Coronary artery (tissue), 2 donors: ENCODE data around the gene TTYH2.

Experiments used
- DNase-seq: peaks from one replicate; pipeline ENCODE4 v3.0.0-alpha.2; 2017; ENCODE audit warnings: low spot score
- H3K27ac ChIP-seq, 2 donors: fragments of 200-600 bp; sonication (generic); one replicate each; pipeline ENCODE4 v1.5.1; 2016 to 2019
- H3K4me3 ChIP-seq: fragments of 200-600 bp; sonication (generic); 2 replicates; pipeline ENCODE4 v1.5.1; 2016; ENCODE audit warnings: mild to moderate bottlenecking, moderate library complexity
- TF ChIP-seq, protein P1 (sequence below): fragments of 200-600 bp; sonication (generic); IDR thresholded peaks from one replicate; pipeline ENCODE4 v1.5.1; 2019; ENCODE audit warnings: antibody characterized with exemption

The TTYH2 gene

DNA sequence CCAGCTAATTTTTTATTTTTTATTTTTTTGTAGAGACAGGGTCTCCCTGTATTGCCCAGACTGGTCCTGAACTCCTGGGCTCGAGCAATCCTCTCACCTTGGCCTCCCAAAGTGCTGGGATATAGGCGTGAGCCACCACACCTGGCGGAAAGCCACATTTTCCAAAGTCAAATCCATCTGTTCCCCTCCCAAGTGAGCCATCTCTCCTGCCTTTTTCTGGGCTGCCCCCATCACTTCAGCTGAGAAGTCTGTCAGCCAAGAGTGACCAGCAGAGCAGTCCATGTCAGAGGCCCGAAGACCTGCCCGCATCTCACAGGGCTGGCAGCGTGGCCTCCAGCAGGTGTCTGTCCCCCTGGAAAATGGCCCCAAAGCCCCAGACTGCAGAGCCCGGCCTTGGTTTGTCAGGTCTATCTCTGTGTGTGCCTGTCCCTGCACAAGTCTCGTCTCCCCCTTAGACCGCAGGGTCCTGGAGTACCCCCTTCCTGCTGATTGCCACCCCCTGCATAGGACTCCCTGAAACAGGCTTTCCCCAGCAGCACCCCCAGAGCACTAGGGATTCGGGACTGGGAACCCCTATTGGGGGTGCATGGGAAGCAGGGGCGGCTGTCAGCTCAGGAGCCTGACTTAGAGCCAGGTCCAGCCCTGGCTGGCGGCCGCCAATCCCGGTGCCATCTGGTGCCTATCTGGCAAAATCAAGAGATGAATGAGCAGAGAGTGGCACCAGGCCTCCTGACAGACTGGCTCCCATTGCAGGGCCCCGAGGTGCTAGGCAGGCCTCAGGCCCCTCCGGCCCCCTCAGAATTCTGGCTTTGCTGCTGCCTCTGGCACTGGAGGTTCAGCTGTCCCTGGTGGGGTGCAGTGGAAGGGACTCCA lies 7.8 kb downstream of the TTYH2 start:
- Histone ChIP-seq H3K4me3 (no peak overlapping the region), H3K27ac (no peak overlapping the region)
- TF ChIP-seq, protein P1, sequence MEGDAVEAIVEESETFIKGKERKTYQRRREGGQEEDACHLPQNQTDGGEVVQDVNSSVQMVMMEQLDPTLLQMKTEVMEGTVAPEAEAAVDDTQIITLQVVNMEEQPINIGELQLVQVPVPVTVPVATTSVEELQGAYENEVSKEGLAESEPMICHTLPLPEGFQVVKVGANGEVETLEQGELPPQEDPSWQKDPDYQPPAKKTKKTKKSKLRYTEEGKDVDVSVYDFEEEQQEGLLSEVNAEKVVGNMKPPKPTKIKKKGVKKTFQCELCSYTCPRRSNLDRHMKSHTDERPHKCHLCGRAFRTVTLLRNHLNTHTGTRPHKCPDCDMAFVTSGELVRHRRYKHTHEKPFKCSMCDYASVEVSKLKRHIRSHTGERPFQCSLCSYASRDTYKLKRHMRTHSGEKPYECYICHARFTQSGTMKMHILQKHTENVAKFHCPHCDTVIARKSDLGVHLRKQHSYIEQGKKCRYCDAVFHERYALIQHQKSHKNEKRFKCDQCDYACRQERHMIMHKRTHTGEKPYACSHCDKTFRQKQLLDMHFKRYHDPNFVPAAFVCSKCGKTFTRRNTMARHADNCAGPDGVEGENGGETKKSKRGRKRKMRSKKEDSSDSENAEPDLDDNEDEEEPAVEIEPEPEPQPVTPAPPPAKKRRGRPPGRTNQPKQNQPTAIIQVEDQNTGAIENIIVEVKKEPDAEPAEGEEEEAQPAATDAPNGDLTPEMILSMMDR = no peak
- no peak for DNase-seq

DNA sequence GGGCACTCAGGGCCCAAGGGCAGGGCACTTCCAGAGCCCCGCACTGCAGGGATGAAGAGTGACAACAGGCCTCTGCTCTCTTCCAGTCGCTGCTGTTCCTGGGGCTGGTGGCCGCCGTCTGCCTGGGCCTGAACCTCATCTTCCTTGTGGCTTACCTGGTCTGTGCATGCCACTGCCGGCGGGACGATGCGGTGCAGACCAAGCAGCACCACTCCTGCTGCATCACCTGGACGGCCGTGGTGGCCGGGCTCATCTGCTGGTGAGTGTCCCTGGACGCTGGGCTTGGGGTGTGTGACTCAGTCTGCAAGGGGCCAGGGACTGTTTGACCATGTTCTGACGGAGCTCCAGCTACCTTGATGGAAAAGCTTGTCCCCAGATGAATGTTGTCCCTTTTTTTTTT lies 9.0 kb downstream of the TTYH2 start:
- no peak overlapping the region for H3K4me3 ChIP-seq
- TF ChIP-seq, protein P1 = no peak
- H3K27ac ChIP-seq = no peak overlapping the region
- no peak for DNase-seq

DNA sequence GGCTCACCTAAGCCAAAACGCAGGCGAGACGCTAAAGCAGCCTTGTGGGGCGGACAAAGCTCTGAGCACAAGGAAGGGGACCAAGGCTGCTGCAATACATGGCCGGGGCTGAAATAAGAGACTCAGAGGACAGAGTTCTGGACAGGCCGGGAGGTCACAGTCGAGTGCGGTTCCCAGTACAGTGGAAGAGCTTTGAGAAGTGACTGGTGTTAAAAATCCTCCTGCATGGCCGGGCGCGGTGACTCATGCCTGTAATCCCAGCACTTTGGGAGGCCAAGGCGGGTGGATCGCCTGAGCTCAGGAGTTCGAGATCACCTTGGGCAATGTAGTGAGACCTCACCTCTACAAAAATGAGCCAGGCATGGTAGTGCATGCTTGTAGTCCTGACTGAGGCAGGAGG lies 10.5 kb downstream of the TTYH2 start:
- TF ChIP-seq, protein P1 = no peak
- Histone ChIP-seq H3K27ac (no peak overlapping the region), H3K4me3 (no peak overlapping the region)
- no peak for DNase-seq

DNA sequence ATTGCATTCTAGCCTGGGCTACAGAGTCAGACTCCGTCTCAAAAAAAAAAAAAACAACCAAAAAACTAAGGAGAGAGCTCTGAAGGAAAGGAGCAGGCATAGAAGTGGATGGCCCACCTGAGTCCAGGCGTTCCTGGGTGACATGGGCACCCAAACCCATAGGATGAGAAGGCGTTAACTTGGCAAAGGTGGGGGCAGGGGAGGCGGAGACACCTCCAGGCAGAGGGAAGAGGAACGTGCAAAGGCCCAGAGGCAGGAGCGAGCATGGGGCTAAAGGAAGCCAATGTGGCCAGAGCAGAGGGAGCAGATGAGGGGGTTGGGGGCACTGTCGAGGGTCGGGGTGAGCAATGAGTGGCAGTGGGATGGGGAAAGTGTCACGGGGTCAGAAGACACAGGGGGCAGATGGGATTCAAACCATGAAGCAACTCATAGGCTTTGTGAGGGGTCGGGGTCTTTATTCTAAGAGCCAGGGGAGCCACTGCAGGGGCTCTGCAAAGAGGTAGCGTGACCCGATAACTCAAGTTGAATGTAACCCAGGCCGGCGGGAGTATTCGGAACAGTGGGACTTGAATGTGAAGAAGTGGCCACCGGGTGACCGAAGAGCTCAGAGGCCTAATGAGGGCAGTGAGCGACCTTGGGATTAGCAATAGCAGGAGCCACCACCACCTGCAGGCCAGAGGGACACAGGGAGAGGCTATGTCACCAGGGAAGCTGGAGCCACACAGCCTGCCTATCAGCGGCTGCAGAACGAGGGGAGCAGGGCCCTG lies 11.8 kb downstream of the TTYH2 start:
- Histone ChIP-seq H3K4me3 (no peak overlapping the region), H3K27ac (no peak overlapping the region)
- no peak for DNase-seq
- TF ChIP-seq, protein P1 = no peak

DNA sequence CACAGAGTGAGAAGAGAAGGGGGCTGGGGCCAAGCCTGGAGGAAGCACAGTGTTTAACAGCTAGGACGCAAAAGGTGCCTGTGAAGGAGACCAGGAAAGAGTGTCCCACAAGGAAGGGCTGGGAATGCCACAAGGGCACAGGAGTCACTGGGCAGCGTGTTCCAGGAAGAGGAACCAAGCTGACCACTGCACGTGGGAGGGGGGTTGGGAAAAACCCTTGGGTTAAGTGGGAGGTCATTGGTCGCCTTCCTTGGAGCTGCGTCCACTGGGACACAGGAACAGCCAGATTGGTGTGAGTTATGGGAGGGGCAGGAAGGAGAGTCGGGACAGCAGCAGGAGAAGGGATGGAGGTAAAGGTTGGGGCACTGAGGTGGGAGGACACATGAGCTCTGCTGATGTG lies 12.9 kb downstream of the TTYH2 start:
- DNase-seq = no peak
- Histone ChIP-seq H3K27ac (no peak overlapping the region), H3K4me3 (no peak overlapping the region)
- TF ChIP-seq, protein P1 = no peak

DNA sequence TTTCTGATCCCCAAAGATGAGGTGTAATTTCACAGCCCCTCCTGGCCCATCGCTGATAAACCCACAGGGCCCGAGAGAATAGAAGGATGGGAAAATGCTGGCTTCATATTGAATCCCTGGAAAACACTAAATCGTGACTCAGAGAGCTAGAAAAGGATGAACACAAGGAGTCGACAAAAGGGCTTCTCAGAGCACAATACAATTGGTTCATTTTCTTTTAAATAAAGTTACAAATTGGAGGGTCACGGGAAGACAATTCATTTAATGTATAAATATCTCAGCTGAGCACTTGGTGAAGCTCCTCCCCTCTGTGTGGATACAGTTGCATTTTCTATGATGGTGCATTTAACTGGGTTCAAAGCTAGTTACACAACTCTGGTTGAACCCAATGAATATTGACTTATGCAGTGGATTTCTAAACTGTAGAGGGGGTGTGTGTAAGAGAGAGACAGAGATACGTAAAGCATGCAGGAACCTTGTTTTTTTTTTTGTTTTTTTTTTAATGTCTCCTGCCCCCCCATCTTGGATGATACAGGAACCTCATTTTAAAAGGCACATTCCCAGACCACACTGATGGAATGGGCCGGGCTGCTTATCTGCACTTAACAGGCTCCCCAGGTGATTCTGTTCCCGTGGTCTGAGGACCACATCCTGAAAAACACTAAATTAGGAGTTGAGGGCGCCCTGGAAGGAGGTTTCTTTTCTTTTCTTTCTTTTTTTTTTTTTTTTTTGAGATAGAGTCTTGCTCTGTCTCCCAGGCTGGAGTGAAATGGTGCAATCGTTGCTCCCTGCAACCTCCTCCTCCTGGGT lies 14.1 kb downstream of the TTYH2 start:
- TF ChIP-seq, protein P1 = no peak
- DNase-seq = no peak
- Histone ChIP-seq H3K4me3 (no peak overlapping the region), H3K27ac (no peak overlapping the region)
